Measurements from ENCODE around the gene UTF1.

UTF1 gene

GRCh38 chr10:133198206-133198605, 31.8 kb upstream of the UTF1 start:
- Histone ChIP-seq H3K27me3 (ENCODE audit: low read depth, low read length) (no peaks in the 10 kb centered on the region), H3K4me3 (ENCODE audit: low read depth in 1 of 2, low read length in 2 of 2) (no peak overlapping the region), H3K4me1 (ENCODE audit: control insufficient read depth in 1 of 2, insufficient read depth in 2 of 2, low read length in 2 of 2) (no peaks in the 10 kb centered on the region), H3K9me3 (ENCODE audit: control insufficient read depth in 1 of 2, low read length in 2 of 2) (peaks cover 0 to 9% of the 10 kb centered on the region in 2 donors), H3K27ac (ENCODE audit: low read length) (no peak overlapping the region), H3K36me3 (ENCODE audit: control insufficient read depth in 1 of 2, insufficient read depth in 2 of 2, low read length in 2 of 2) (no peaks in the 10 kb centered on the region)

- Histone ChIP-seq H3K4me1 (ENCODE audit: control insufficient read depth in 1 of 2, insufficient read depth in 2 of 2, low read length in 2 of 2) (no peaks in the 10 kb centered on the region), H3K9me3 (ENCODE audit: control insufficient read depth in 1 of 2, low read length in 2 of 2) (peaks cover 0 to 7% of the 10 kb centered on the region in 2 donors), H3K27ac (ENCODE audit: low read length) (no peak overlapping the region), H3K36me3 (ENCODE audit: control insufficient read depth in 1 of 2, insufficient read depth in 2 of 2, low read length in 2 of 2) (no peaks in the 10 kb centered on the region), H3K27me3 (ENCODE audit: low read depth, low read length) (no peaks in the 10 kb centered on the region), H3K4me3 (ENCODE audit: low read depth in 1 of 2, low read length in 2 of 2) (no peak overlapping the region)
Observed at GRCh38 chr10:133198621-133199487, 31.2 kb upstream of the UTF1 start.

- H3K36me3 ChIP-seq (ENCODE audit: control insufficient read depth in 1 of 2, insufficient read depth in 2 of 2, low read length in 2 of 2) = no peaks in the 10 kb centered on the region
- H3K4me1 ChIP-seq (ENCODE audit: control insufficient read depth in 1 of 2, insufficient read depth in 2 of 2, low read length in 2 of 2) = no peaks in the 10 kb centered on the region
- no peak overlapping the region for H3K4me3 ChIP-seq (ENCODE audit: low read depth in 1 of 2, low read length in 2 of 2)
- H3K27me3 ChIP-seq (ENCODE audit: low read depth, low read length) = no peaks in the 10 kb centered on the region
- no peak overlapping the region for H3K27ac ChIP-seq (ENCODE audit: low read length)
- H3K9me3 ChIP-seq (ENCODE audit: control insufficient read depth in 1 of 2, low read length in 2 of 2) = peaks cover 0 to 5% of the 10 kb centered on the region in 2 donors
Observed at GRCh38 chr10:133199488-133199885, 30.5 kb upstream of the UTF1 start.

- no peak overlapping the region for H3K4me3 ChIP-seq (ENCODE audit: low read depth in 1 of 2, low read length in 2 of 2)
- no peaks in the 10 kb centered on the region for H3K9me3 ChIP-seq (ENCODE audit: control insufficient read depth in 1 of 2, low read length in 2 of 2)
- H3K36me3 ChIP-seq (ENCODE audit: control insufficient read depth in 1 of 2, insufficient read depth in 2 of 2, low read length in 2 of 2) = no peaks in the 10 kb centered on the region
- H3K27me3 ChIP-seq (ENCODE audit: low read depth, low read length) = no peaks in the 10 kb centered on the region
- no peak overlapping the region for H3K27ac ChIP-seq (ENCODE audit: low read length)
- no peaks in the 10 kb centered on the region for H3K4me1 ChIP-seq (ENCODE audit: control insufficient read depth in 1 of 2, insufficient read depth in 2 of 2, low read length in 2 of 2)
Observed at GRCh38 chr10:133199992-133200611, 29.9 kb upstream of the UTF1 start.

GRCh38 chr10:133200621-133201031, 29.4 kb upstream of the UTF1 start:
- Histone ChIP-seq H3K36me3 (ENCODE audit: control insufficient read depth in 1 of 2, insufficient read depth in 2 of 2, low read length in 2 of 2) (no peaks in the 10 kb centered on the region), H3K9me3 (ENCODE audit: control insufficient read depth in 1 of 2, low read length in 2 of 2) (no peaks in the 10 kb centered on the region), H3K27me3 (ENCODE audit: low read depth, low read length) (no peaks in the 10 kb centered on the region)

GRCh38 chr10:133201151-133201947, 28.7 kb upstream of the UTF1 start:
- Histone ChIP-seq H3K27ac (ENCODE audit: low read length) (no peak overlapping the region), H3K27me3 (ENCODE audit: low read depth, low read length) (no peaks in the 10 kb centered on the region)

More at GRCh38 chr10:133200621-133201031, 29.4 kb upstream of the UTF1 start:
- H3K4me1 ChIP-seq (ENCODE audit: control insufficient read depth in 1 of 2, insufficient read depth in 2 of 2, low read length in 2 of 2) = no peaks in the 10 kb centered on the region
- H3K27ac ChIP-seq (ENCODE audit: low read length) = no peak overlapping the region
- H3K4me3 ChIP-seq (ENCODE audit: low read depth in 1 of 2, low read length in 2 of 2) = no peak overlapping the region

GRCh38 chr10:133201948-133202725, 27.9 kb upstream of the UTF1 start:
- H3K27ac ChIP-seq (ENCODE audit: low read length) = no peak overlapping the region
- H3K4me3 ChIP-seq (ENCODE audit: low read depth in 1 of 2, low read length in 2 of 2) = no peak overlapping the region
- no peaks in the 10 kb centered on the region for H3K9me3 ChIP-seq (ENCODE audit: control insufficient read depth in 1 of 2, low read length in 2 of 2)
- no peaks in the 10 kb centered on the region for H3K27me3 ChIP-seq (ENCODE audit: low read depth, low read length)
- no peaks in the 10 kb centered on the region for H3K36me3 ChIP-seq (ENCODE audit: control insufficient read depth in 1 of 2, insufficient read depth in 2 of 2, low read length in 2 of 2)
- H3K4me1 ChIP-seq (ENCODE audit: control insufficient read depth in 1 of 2, insufficient read depth in 2 of 2, low read length in 2 of 2) = no peaks in the 10 kb centered on the region

More at GRCh38 chr10:133201151-133201947, 28.7 kb upstream of the UTF1 start:
- H3K4me3 ChIP-seq (ENCODE audit: low read depth in 1 of 2, low read length in 2 of 2) = no peak overlapping the region
- no peaks in the 10 kb centered on the region for H3K36me3 ChIP-seq (ENCODE audit: control insufficient read depth in 1 of 2, insufficient read depth in 2 of 2, low read length in 2 of 2)
- no peaks in the 10 kb centered on the region for H3K4me1 ChIP-seq (ENCODE audit: control insufficient read depth in 1 of 2, insufficient read depth in 2 of 2, low read length in 2 of 2)
- H3K9me3 ChIP-seq (ENCODE audit: control insufficient read depth in 1 of 2, low read length in 2 of 2) = no peaks in the 10 kb centered on the region

GRCh38 chr10:133202778-133203651, 27.0 kb upstream of the UTF1 start:
- Histone ChIP-seq H3K9me3 (ENCODE audit: control insufficient read depth in 1 of 2, low read length in 2 of 2) (no peaks in the 10 kb centered on the region), H3K36me3 (ENCODE audit: control insufficient read depth in 1 of 2, insufficient read depth in 2 of 2, low read length in 2 of 2) (no peaks in the 10 kb centered on the region), H3K4me1 (ENCODE audit: control insufficient read depth in 1 of 2, insufficient read depth in 2 of 2, low read length in 2 of 2) (no peaks in the 10 kb centered on the region), H3K27me3 (ENCODE audit: low read depth, low read length) (no peaks in the 10 kb centered on the region), H3K4me3 (ENCODE audit: low read depth in 1 of 2, low read length in 2 of 2) (no peak overlapping the region), H3K27ac (ENCODE audit: low read length) (no peak overlapping the region)

GRCh38 chr10:133203652-133204195, 26.3 kb upstream of the UTF1 start:
- H3K36me3 ChIP-seq (ENCODE audit: control insufficient read depth in 1 of 2, insufficient read depth in 2 of 2, low read length in 2 of 2) = no peaks in the 10 kb centered on the region
- H3K27me3 ChIP-seq (ENCODE audit: low read depth, low read length) = no peaks in the 10 kb centered on the region
- no peak overlapping the region for H3K4me3 ChIP-seq (ENCODE audit: low read depth in 1 of 2, low read length in 2 of 2)
- no peak overlapping the region for H3K27ac ChIP-seq (ENCODE audit: low read length)
- no peaks in the 10 kb centered on the region for H3K9me3 ChIP-seq (ENCODE audit: control insufficient read depth in 1 of 2, low read length in 2 of 2)
- no peaks in the 10 kb centered on the region for H3K4me1 ChIP-seq (ENCODE audit: control insufficient read depth in 1 of 2, insufficient read depth in 2 of 2, low read length in 2 of 2)
